Lower lobe of right lung (tissue), 2 donors: ENCODE measurements around the gene CYFIP1. TPM values are rescaled to one million over a fixed set of nuclear protein-coding genes. Genes with fewer than 3 reads are reported as not detected.

ENCODE experiments used
- ATAC-seq, 2 donors: fragments of 200-7000 bp; cut with Tn5 transposase; one replicate each; pipeline ENCODE4 v1.9.1; 2020 to 2022; ENCODE audit warnings: mild to moderate bottlenecking in 2 of 2, moderate library complexity in 2 of 2
- DNase-seq: peaks from one replicate; pipeline ENCODE4 v3.0.0-alpha.2; 2020
- H3K27ac ChIP-seq: fragments of 200-600 bp; one replicate; pipeline ENCODE4 v1.8.0; 2022
- H3K27me3 ChIP-seq: fragments of 200-600 bp; one replicate; pipeline ENCODE4 v1.8.0; 2022; ENCODE audit warnings: low read depth
- H3K36me3 ChIP-seq: fragments of 200-600 bp; one replicate; pipeline ENCODE4 v1.8.0; 2022; ENCODE audit warnings: mild to moderate bottlenecking
- H3K4me1 ChIP-seq: fragments of 200-600 bp; one replicate; pipeline ENCODE4 v1.8.0; 2022
- H3K4me3 ChIP-seq: fragments of 200-600 bp; one replicate; pipeline ENCODE4 v1.8.0; 2022; ENCODE audit warnings: mild to moderate bottlenecking
- H3K9me3 ChIP-seq: fragments of 200-600 bp; one replicate; pipeline ENCODE4 v1.8.0; 2022
- intact Hi-C: fragments of 100-400 bp; cut with DNase I; formaldehyde crosslinking; loops from one replicate; pipeline ENCODE4 v1.11.0; 2022
- total RNA-seq: library from RNA; stranded (reverse); fragmentation: NEBNext Ultra II Directional; extraction: Animal tissue kit (Norgen Biotek cat#: 25700); gene quantifications from one replicate; pipeline ENCODE4 v1.2.1, GENCODE V29; 2021
- TF ChIP-seq, protein P1 (sequence below): fragments of 200-600 bp; IDR thresholded peaks from one replicate; pipeline ENCODE4 v1.8.0; 2022; ENCODE audit warnings: antibody characterized with exemption, mild to moderate bottlenecking
- donor health status: DM: no; HTN: yes; CAD: no; lungs with severe emphysema.

CYFIP1 gene
- total RNA-seq, 1 donor from 2014 or later, result 153 TPM

DNA sequence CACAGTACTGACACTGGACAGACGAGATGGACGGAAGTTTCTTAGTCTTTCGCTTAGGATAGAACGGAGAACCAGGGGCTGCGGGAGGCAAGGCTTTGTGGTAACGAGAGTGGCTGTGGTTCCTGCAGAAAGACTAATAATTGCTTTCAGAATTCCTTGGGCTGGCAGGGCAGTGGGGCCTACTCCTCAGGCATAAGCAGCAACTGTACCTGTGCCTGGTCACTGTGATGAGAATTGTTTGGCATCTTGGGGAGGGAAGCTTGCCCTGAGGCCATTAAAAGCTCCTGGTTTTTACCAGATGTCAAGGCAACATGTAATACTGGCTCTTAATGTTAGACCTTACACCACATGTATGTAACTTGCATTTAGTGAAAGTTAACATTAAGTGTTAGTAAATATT, 134.1 kb downstream of the CYFIP1 start:
- DNase-seq, result no peak
- peaks cover 71% of the 10 kb centered on the region for H3K36me3 ChIP-seq

DNA sequence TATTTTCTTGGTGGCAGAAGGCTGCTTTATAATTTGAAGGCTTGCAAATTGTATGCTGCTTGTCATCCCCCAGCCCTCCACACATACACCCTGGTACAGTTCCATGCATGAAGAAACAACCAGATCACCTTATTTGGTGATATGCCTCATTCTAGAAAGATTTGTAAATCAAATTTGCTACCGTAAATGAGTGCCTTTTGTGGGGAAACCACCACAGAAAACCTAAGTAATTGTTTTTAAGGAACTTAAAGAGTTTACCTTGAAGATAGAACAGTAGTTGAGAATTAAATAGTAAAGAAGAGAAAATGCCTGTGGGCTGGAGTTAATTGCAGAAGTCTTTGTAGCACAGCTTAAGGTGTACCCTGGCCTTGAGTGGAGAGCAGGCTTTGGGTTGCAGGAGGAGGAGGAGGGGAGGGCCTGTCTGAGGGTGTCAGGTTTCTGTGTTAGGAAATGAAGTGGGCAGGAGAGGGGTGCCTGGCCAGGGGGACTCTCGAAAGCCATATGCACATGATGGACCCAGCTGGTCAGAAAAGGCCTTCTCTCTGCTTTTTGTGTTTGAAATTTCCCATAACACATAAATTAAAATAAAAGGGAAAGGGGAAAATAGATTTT, 134.8 kb downstream of the CYFIP1 start:
- DNase-seq (no peak), ATAC-seq (peak; percentile 68 to 82)
- Histone ChIP-seq H3K9me3 (no peaks in the 10 kb centered on the region), H3K36me3 (peaks cover 65% of the 10 kb centered on the region), H3K4me3 (no peak overlapping the region), H3K27ac (no peak overlapping the region), H3K27me3 (no peaks in the 10 kb centered on the region), H3K4me1 (peaks cover 15% of the 10 kb centered on the region)
- intact Hi-C loops, result no loop called here
- TF ChIP-seq, protein P1, sequence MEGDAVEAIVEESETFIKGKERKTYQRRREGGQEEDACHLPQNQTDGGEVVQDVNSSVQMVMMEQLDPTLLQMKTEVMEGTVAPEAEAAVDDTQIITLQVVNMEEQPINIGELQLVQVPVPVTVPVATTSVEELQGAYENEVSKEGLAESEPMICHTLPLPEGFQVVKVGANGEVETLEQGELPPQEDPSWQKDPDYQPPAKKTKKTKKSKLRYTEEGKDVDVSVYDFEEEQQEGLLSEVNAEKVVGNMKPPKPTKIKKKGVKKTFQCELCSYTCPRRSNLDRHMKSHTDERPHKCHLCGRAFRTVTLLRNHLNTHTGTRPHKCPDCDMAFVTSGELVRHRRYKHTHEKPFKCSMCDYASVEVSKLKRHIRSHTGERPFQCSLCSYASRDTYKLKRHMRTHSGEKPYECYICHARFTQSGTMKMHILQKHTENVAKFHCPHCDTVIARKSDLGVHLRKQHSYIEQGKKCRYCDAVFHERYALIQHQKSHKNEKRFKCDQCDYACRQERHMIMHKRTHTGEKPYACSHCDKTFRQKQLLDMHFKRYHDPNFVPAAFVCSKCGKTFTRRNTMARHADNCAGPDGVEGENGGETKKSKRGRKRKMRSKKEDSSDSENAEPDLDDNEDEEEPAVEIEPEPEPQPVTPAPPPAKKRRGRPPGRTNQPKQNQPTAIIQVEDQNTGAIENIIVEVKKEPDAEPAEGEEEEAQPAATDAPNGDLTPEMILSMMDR, result no peak

More for the DNA sequence above, 134.1 kb downstream of the CYFIP1 start:
- no peaks in the 10 kb centered on the region for H3K9me3 ChIP-seq
- intact Hi-C loops, result no loop called here
- TF ChIP-seq, protein P1, result no peak
- H3K27ac ChIP-seq, result no peak overlapping the region
- H3K4me1 ChIP-seq, result peaks cover 8% of the 10 kb centered on the region
- H3K27me3 ChIP-seq, result no peaks in the 10 kb centered on the region
- no peak for ATAC-seq
- H3K4me3 ChIP-seq, result no peak overlapping the region

DNA sequence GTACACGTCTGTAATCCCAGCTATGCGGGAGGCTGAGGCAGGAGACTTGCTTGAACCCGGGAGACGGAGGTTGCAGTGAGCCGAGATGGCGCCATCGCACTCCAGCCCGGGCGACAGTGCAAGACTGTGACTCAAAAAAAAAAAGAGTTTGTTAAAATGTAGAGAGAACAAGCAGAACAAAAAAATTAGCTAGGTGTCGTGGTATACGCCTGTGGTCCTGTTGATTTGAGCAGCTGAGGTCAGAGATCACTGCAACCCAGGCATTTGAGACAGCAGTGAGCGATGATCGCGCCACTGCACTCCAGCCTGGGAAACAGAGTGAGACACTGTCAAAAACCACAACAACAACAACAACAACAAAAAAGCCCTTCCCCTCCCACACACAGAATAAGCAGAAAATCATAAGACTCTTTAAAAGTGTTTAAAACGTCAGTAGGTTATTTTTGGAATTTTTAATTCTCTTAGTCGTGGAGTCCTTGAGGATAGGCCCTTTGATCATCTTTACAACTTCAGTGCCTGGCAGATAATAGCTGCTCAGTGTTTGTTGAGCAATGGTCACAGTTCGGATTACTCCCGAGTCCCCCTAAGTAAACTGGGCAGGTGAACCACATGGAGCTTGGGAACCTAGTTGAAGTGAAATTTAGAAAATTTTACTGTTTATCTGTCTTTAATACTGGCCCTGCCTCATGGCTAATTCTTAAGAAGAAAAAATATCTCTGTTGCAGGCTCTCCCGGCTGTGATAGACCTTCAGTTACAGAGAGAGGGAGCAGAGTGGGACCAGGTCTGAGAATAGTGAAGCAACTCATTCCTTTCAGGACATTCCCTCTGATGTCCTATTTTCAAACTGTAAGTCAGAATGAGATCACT, 135.5 kb downstream of the CYFIP1 start:
- H3K4me3 ChIP-seq, result no peak overlapping the region
- ATAC-seq, result no peak
- H3K36me3 ChIP-seq, result peaks cover 62% of the 10 kb centered on the region
- intact Hi-C loops, result no loop called here
- peaks cover 22% of the 10 kb centered on the region for H3K4me1 ChIP-seq
- TF ChIP-seq, protein P1, result no peak
- no peaks in the 10 kb centered on the region for H3K27me3 ChIP-seq
- H3K27ac ChIP-seq, result no peak overlapping the region
- no peak for DNase-seq
- no peaks in the 10 kb centered on the region for H3K9me3 ChIP-seq

DNA sequence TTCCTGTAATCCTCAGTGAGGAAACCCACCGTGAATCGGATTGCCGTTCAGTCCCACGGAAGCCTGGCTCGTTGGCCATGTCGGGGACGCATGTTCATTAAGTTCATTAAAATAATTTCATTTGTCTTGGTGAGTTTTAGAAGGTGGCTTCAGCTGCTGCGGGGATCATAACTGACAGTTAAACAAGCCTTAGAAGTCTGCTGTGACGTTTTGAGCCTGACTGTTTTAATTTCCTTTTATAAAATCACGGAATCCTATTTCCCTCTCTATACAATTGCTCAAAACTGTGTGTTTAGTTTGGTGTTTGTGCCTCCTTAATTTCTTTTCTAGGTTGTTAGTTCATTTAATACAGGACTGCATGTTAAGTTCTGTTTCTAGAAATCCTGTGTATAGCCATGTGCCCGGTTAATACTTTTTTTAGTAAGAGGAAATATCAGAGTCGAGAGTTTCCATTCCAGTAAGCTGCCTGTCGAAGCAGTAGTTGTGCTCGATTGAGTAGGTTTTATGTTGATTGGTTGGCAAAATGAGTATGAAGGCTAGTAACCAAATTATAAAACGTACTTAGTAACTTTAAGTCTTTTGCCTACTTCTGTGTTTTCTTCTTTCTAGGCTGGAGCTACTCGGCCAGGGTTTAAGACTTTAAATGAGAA, 141.0 kb downstream of the CYFIP1 start:
- TF ChIP-seq, protein P1, result no peak
- Histone ChIP-seq H3K27ac (peak overlapping the region; percentile 97), H3K4me1 (peaks cover 24% of the 10 kb centered on the region), H3K4me3 (peak overlapping the region; percentile 87), H3K36me3 (peaks cover 12% of the 10 kb centered on the region), H3K9me3 (no peaks in the 10 kb centered on the region), H3K27me3 (no peaks in the 10 kb centered on the region)
- ATAC-seq (peak in 1 of 2 donors; percentile 14), DNase-seq (no peak)
- intact Hi-C loops, result no loop called here

DNA sequence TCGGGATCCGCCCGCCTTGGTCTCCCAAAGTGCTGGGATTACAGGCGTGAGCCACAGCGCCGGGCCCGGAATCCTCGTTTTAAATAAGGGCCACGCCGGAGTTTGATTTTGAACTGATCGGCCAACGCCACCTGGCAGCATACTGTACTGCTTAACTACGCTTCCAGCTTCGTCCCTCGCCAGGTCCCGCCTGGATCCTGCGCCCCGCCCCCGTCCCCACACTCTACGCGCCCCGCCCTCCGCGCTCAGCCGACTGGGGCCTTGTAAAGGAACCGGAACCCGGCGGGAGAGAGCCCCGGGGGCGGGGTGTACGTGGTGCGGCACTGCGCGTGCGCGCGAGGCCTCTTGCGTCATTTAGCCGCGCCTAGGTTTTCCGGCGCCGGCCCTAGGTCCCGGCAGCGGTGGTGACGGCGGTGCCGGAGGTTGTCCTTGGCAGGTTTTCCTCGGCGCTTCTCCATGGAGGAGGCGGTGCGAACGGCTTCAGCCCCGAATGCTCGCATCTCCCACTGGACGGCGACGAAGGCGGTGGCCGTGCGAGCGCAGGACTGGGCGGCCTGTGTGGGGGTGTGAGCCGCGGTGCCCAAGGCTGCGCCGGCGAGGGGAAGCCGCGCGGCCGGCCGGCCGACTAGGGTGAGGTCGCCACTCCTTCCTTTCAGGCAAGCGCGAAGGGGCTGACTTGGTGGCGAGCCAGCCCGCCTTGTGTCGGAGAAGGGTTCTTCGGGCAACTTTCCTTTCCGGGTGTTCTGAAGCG, 141.7 kb downstream of the CYFIP1 start, which contains the start of gene NIPA2:
NIPA2 (plus strand) TSS at position 375 of the 751 bp plus-strand sequence. CDS start 13,066 bp downstream, outside the sequence.
- Histone ChIP-seq H3K4me1 (peaks cover 24% of the 10 kb centered on the region), H3K27ac (peak within 1 kb of the TSS; percentile 97), H3K36me3 (peaks cover 7% of the 10 kb centered on the region), H3K9me3 (no peaks in the 10 kb centered on the region), H3K4me3 (peak within 1 kb of the TSS; percentile 87), H3K27me3 (no peaks in the 10 kb centered on the region)
- DNase-seq (peak; percentile 99), ATAC-seq (peak; percentile 99)
- TF ChIP-seq, protein P1, result no peak
- intact Hi-C loops, result no loop called here
